Nucleus accumbens (tissue), 56 donors: ENCODE results near the gene SIK3.
A peak's percentile ranks its signal among the peaks of the same experiment; 100 is the strongest.

ENCODE experiments used
- DNase-seq, 56 donors: peaks; one replicate each; lab custom pipeline; 2025; lab: John Stamatoyannopoulos, UW

Gene SIK3

GRCh38 chr11:116855413-116855812, 242.8 kb downstream of the SIK3 start:
- DNase-seq, result no peak

GRCh38 chr11:116853461-116854073, 244.7 kb downstream of the SIK3 start:
- DNase-seq, result no peak

GRCh38 chr11:116852261-116853031, 245.8 kb downstream of the SIK3 start:
- DNase-seq, result peak in 1 of 56 donors; percentile 10

- DNase-seq, result peak in 2 of 56 donors; percentile 17 to 26
Observed at GRCh38 chr11:116851626-116852025, 246.6 kb downstream of the SIK3 start.

GRCh38 chr11:116849486-116849885, 248.7 kb downstream of the SIK3 start:
- DNase-seq, result no peak

GRCh38 chr11:116849060-116849459, 249.2 kb downstream of the SIK3 start:
- no peak for DNase-seq

- DNase-seq, result no peak
Observed at GRCh38 chr11:116847612-116848011, 250.6 kb downstream of the SIK3 start.

- no peak for DNase-seq
Observed at GRCh38 chr11:116844722-116845121, 253.5 kb downstream of the SIK3 start.

GRCh38 chr11:116843661-116844060, 254.6 kb downstream of the SIK3 start:
- DNase-seq, result no peak

- no peak for DNase-seq
Observed at GRCh38 chr11:116842909-116843308, 255.3 kb downstream of the SIK3 start.

GRCh38 chr11:116842117-116842516, 256.1 kb downstream of the SIK3 start:
- DNase-seq, result no peak

- DNase-seq, result peak in 1 of 56 donors; percentile 18
Observed at GRCh38 chr11:116840746-116841296, 257.4 kb downstream of the SIK3 start.

- DNase-seq, result peak in 19 of 56 donors; percentile 8 to 47 (median 21)
Observed at GRCh38 chr11:116840224-116840745, 257.9 kb downstream of the SIK3 start.

- DNase-seq, result no peak
Observed at GRCh38 chr11:116838321-116839084, 259.7 kb downstream of the SIK3 start.

GRCh38 chr11:116837231-116838091, 260.8 kb downstream of the SIK3 start, which contains the start of gene APOA1:
Gene APOA1, minus strand, starts transcription at chr11:116837622. Its CDS starts 235 bp downstream, at chr11:116837387.
- DNase-seq, result no peak

GRCh38 chr11:116836632-116836991, 261.6 kb downstream of the SIK3 start:
- no peak for DNase-seq

- DNase-seq, result peak; percentile 37 to 93 (median 78)
Observed at GRCh38 chr11:116835791-116836631, 262.2 kb downstream of the SIK3 start.

- DNase-seq, result peak in 2 of 56 donors; percentile 43 to 51
Observed at GRCh38 chr11:116835042-116835772, 263.0 kb downstream of the SIK3 start.
